GM19324 (cell line): Measurements from ENCODE around the gene CRTC2.
"Not testable (repeated sequence)": the region's sequence is repeated elsewhere in the genome, so short reads cannot be mapped to it uniquely, and the experiment has no call there.

Experiments
- ATAC-seq: cut with Tn5 transposase; IDR thresholded peaks from one replicate; pipeline ENCODE4 v1.9.1; 2021; ENCODE audit warnings: mild to moderate bottlenecking, moderate library complexity; ENCODE audit not compliant: unreplicated experiment, low FRiP score

Gene CRTC2

GRCh38 chr1:153906396-153906795 lies 52.0 kb downstream of the CRTC2 start:
- ATAC-seq: no peak

- not testable (repeated sequence) for ATAC-seq
These were observed 52.5 kb downstream of the CRTC2 start for GRCh38 chr1:153905908-153906307.

- ATAC-seq: no peak
These were observed 54.5 kb downstream of the CRTC2 start for GRCh38 chr1:153903841-153904455.

- no peak for ATAC-seq
These were observed 58.9 kb downstream of the CRTC2 start for GRCh38 chr1:153899509-153899908.
